Measurements from ENCODE around the gene PLA2G2C.

GRCh38 chr1:20153000-20153418 lies 33.3 kb downstream of the PLA2G2C start:
- no peak for TF ChIP-seq PATZ1 (CRISPR knock-in tag; IDR thresholded peaks at IDR 0.05; ENCODE audit: borderline replicate concordance)
- TF ChIP-seq ZFP30 (CRISPR knock-in tag; IDR thresholded peaks at IDR 0.05) = no peak
- no peak for TF ChIP-seq GLIS3 (CRISPR knock-in tag; IDR thresholded peaks at IDR 0.05)
- no peak for TF ChIP-seq ISL1 (CRISPR knock-in tag; IDR thresholded peaks at IDR 0.05)
- TF ChIP-seq TOX (CRISPR knock-in tag; IDR thresholded peaks at IDR 0.05; ENCODE audit: borderline replicate concordance) = no peak
- no peak for TF ChIP-seq RARB (CRISPR knock-in tag; IDR thresholded peaks at IDR 0.05)
- TF ChIP-seq CREB5 (CRISPR knock-in tag; IDR thresholded peaks at IDR 0.05; ENCODE audit: low read depth) = no peak
- TF ChIP-seq POU6F1 (CRISPR knock-in tag; IDR thresholded peaks at IDR 0.05; ENCODE audit: borderline replicate concordance, low read depth) = no peak
- no peak for TF ChIP-seq ZFP3 (CRISPR knock-in tag; IDR thresholded peaks at IDR 0.05)
- no peak for TF ChIP-seq ARNTL (CRISPR knock-in tag; IDR thresholded peaks at IDR 0.05; ENCODE audit: borderline replicate concordance, low read depth)
